ENCODE data around the gene ASXL1. TPM values are rescaled to one million over a fixed set of nuclear protein-coding genes. Genes with fewer than 3 reads are reported as not detected.
"Not testable (repeated sequence)": the region's sequence is repeated elsewhere in the genome, so short reads cannot be mapped to it uniquely, and the experiment has no call there.

Gene ASXL1
- total RNA-seq, 1 experiment from 2014 or later, result 69.9 TPM

- H3K4me3 Mint-ChIP-seq (ENCODE audit: unreplicated experiment), result no peak overlapping the region
- ChIA-PET CTCF (interaction anchor here (0.7 kb wide), 1 partner anchor 369 kb away, joined by 3 read pairs; no protein-coding TSS in a partner anchor), POLR2A (no interaction called here)
- no peaks in the 10 kb centered on the region for H3K27me3 Mint-ChIP-seq (ENCODE audit: insufficient read depth, unreplicated experiment)
- no peaks in the 10 kb centered on the region for H3K9me3 Mint-ChIP-seq (ENCODE audit: unreplicated experiment)
- H3K4me1 Mint-ChIP-seq (ENCODE audit: insufficient read depth, unreplicated experiment), result no peaks in the 10 kb centered on the region
- no peak overlapping the region for H3K27ac Mint-ChIP-seq (ENCODE audit: low read depth, unreplicated experiment)
- no peak for DNase-seq (ENCODE audit: unreplicated experiment)
- H3K36me3 Mint-ChIP-seq (ENCODE audit: insufficient read depth, unreplicated experiment), result peaks cover 39% of the 10 kb centered on the region
- TF ChIP-seq CTCF (IDR thresholded peaks at IDR 0.05; ENCODE audit: unreplicated experiment), result no peak
- intact Hi-C loops (cut with micrococcal nuclease), result no loop called here
- no TSS peak for BruUV-seq (replicated peaks)
These were observed 37.8 kb upstream of the ASXL1 start for GRCh38 chr20:32320305-32320704.

GRCh38 chr20:32321390-32321789, 36.7 kb upstream of the ASXL1 start:
- POLR2A ChIA-PET, result no interaction called here
- H3K27ac Mint-ChIP-seq (ENCODE audit: low read depth, unreplicated experiment), result no peak overlapping the region
- no TSS peak for BruUV-seq (replicated peaks)
- H3K9me3 Mint-ChIP-seq (ENCODE audit: unreplicated experiment), result no peaks in the 10 kb centered on the region
- peaks cover 42% of the 10 kb centered on the region for H3K36me3 Mint-ChIP-seq (ENCODE audit: insufficient read depth, unreplicated experiment)
- intact Hi-C loops (cut with micrococcal nuclease), result no loop called here
- no peaks in the 10 kb centered on the region for H3K27me3 Mint-ChIP-seq (ENCODE audit: insufficient read depth, unreplicated experiment)
- no peak overlapping the region for H3K4me3 Mint-ChIP-seq (ENCODE audit: unreplicated experiment)
- CTCF ChIA-PET, result no interaction called here
- H3K4me1 Mint-ChIP-seq (ENCODE audit: insufficient read depth, unreplicated experiment), result no peaks in the 10 kb centered on the region
- TF ChIP-seq CTCF (IDR thresholded peaks at IDR 0.05; ENCODE audit: unreplicated experiment), result no peak
- no peak for DNase-seq (ENCODE audit: unreplicated experiment)

DNA sequence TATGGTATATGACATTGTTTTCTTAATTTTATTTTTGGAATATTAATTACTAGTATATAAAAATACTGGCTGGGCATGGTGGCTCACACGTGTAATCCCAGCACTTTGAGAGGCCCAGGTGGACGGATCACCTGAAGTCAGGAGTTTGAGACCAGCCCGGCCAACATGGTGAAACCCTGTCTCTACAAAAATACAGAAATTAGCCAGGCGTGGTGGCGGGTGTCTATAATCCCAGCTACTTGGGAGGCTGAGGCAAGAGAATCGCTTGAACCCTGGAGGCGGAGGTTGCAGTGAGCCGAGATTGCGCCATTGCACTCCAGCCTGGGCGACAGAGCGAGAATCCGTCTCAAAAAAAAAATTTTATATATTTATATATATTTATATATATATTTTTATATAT, 35.9 kb upstream of the ASXL1 start:
- H3K9me3 Mint-ChIP-seq (ENCODE audit: unreplicated experiment); intact Hi-C loops (cut with micrococcal nuclease); H3K4me1 Mint-ChIP-seq (ENCODE audit: insufficient read depth, unreplicated experiment); POLR2A ChIA-PET; CTCF ChIA-PET; H3K4me3 Mint-ChIP-seq (ENCODE audit: unreplicated experiment); H3K27me3 Mint-ChIP-seq (ENCODE audit: insufficient read depth, unreplicated experiment); BruUV-seq (replicated peaks); H3K27ac Mint-ChIP-seq (ENCODE audit: low read depth, unreplicated experiment); DNase-seq (ENCODE audit: unreplicated experiment): not testable (repeated sequence)
- H3K36me3 Mint-ChIP-seq (ENCODE audit: insufficient read depth, unreplicated experiment), result peaks cover 42% of the 10 kb centered on the region

GRCh38 chr20:32323761-32324160, 34.4 kb upstream of the ASXL1 start:
- CTCF ChIA-PET, result interaction anchor here (0.6 to 0.8 kb wide), 3 partner anchors 13 to 292 kb away, joined by 3 read pairs; no protein-coding TSS in a partner anchor

GRCh38 chr20:32325706-32326503, 32.2 kb upstream of the ASXL1 start:
- peak; percentile 74 for DNase-seq (ENCODE audit: unreplicated experiment)
- no peak for TF ChIP-seq CTCF (IDR thresholded peaks at IDR 0.05; ENCODE audit: unreplicated experiment)
- no peak overlapping the region for H3K27ac Mint-ChIP-seq (ENCODE audit: low read depth, unreplicated experiment)
- no peaks in the 10 kb centered on the region for H3K27me3 Mint-ChIP-seq (ENCODE audit: insufficient read depth, unreplicated experiment)
- BruUV-seq (replicated peaks), result no TSS peak
- peaks cover 37% of the 10 kb centered on the region for H3K36me3 Mint-ChIP-seq (ENCODE audit: insufficient read depth, unreplicated experiment)
- ChIA-PET POLR2A (interaction anchor here (1.3 to 1.4 kb wide), 2 partner anchors 10 kb away, joined by 3 to 4 read pairs; no protein-coding TSS in a partner anchor), CTCF (interaction anchor here (0.6 kb wide), 2 partner anchors 31 to 116 kb away, joined by 3 to 4 read pairs; no protein-coding TSS in a partner anchor)
- no peaks in the 10 kb centered on the region for H3K4me1 Mint-ChIP-seq (ENCODE audit: insufficient read depth, unreplicated experiment)
- intact Hi-C loops (cut with micrococcal nuclease), result no loop called here
- no peak overlapping the region for H3K4me3 Mint-ChIP-seq (ENCODE audit: unreplicated experiment)
- no peaks in the 10 kb centered on the region for H3K9me3 Mint-ChIP-seq (ENCODE audit: unreplicated experiment)

More at GRCh38 chr20:32323761-32324160, 34.4 kb upstream of the ASXL1 start:
- H3K4me3 Mint-ChIP-seq (ENCODE audit: unreplicated experiment); H3K9me3 Mint-ChIP-seq (ENCODE audit: unreplicated experiment); H3K27ac Mint-ChIP-seq (ENCODE audit: low read depth, unreplicated experiment); H3K27me3 Mint-ChIP-seq (ENCODE audit: insufficient read depth, unreplicated experiment); BruUV-seq (replicated peaks); DNase-seq (ENCODE audit: unreplicated experiment); intact Hi-C loops (cut with micrococcal nuclease); H3K4me1 Mint-ChIP-seq (ENCODE audit: insufficient read depth, unreplicated experiment): not testable (repeated sequence)
- POLR2A ChIA-PET, result interaction anchor here (0.7 to 1.0 kb wide), 2 partner anchors 34 to 38 kb away, joined by 3 read pairs; partner anchors contain the start of gene ASXL1
- H3K36me3 Mint-ChIP-seq (ENCODE audit: insufficient read depth, unreplicated experiment), result peaks cover 44% of the 10 kb centered on the region
